NCI-H345 (cell line): ENCODE results near the gene TFDP1.

Experiments
- DNase-seq: peaks from one replicate; lab custom pipeline; 2025; lab: John Stamatoyannopoulos, UW

Gene TFDP1

DNA sequence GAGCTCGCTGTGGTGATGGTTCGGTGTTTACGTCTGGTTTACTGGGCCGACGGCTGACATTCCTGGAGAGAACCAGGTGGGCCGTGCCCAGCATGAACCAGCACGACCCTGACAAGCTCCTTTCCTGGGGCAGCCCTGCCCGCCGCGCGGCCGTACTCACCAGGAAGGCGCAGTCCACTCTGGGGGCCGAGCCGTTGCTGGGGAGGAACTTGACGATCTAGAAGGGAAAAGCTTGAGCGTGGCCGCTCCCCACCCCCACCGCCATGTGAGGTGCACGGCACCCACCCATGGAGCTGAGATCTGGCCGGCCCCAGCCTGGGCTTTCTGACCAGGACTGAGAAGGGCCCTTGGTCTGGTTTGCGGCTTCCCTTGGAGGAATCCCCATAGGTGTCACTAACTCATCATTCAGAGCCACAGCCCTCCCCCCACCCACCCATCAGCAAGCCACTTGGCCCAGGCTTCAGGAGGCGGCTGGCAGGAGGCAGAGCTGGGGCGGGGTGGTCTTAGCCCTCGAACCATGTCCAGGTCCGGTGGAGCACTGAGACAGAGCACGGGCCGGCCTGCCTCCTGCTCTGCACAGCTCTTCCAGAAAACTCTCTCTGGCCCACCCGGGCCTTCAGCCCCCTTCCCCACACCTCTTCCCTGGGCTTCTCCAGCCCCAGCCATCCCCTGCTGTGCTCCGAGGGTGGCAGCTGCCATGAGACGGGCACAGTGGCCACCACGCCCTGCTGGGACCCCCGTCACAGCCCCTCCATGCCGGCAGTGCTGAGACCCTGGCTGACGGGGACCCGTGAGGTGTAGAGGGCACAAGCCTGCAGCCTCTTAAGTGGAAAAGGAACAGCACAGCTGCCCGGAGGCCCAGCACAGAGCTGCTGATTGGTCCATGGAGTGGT lies 67.2 kb downstream of the TFDP1 start:
- DNase-seq: no peak

DNA sequence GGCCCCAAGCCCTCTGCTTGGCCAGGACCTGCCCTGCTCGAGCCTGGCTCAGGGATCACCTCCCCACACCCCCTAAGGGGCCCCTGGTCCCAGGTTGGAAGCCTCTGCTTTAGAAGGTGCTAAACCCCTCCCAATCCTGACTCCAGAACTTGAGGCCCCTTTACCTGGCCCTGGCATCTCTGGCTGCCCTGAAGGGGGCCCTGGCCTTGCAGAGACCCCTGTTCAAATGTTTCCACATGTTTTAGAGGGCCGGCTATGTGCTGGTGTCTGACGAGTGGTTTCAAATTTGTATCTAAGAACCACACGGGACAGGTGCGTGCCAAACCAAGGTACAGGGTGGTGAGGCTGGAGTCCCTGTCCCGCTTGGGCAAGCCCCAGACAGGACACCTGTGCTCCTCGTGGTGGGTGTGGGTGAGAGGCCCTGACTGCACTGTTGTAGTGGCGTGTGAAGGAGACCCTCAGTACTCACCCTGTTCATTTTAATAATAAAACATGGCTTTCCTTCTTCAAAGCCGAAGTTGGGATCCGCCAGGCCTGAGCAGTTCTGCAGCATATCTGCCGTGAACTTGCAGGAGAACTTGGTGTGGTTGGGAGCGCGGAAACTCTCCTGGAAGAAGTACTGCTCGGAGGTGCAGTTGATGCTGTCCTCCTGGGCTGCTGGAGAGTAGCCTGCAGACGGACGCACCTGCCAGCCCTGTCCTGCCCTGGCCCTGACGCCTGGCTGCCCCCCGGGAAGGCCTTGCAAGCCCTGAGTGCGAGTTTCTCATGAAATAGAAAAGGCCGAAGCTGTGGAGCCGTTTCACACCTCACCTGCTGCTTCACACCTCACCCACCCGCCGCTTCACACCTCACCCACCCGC lies 68.1 kb downstream of the TFDP1 start:
- DNase-seq: no peak

DNA sequence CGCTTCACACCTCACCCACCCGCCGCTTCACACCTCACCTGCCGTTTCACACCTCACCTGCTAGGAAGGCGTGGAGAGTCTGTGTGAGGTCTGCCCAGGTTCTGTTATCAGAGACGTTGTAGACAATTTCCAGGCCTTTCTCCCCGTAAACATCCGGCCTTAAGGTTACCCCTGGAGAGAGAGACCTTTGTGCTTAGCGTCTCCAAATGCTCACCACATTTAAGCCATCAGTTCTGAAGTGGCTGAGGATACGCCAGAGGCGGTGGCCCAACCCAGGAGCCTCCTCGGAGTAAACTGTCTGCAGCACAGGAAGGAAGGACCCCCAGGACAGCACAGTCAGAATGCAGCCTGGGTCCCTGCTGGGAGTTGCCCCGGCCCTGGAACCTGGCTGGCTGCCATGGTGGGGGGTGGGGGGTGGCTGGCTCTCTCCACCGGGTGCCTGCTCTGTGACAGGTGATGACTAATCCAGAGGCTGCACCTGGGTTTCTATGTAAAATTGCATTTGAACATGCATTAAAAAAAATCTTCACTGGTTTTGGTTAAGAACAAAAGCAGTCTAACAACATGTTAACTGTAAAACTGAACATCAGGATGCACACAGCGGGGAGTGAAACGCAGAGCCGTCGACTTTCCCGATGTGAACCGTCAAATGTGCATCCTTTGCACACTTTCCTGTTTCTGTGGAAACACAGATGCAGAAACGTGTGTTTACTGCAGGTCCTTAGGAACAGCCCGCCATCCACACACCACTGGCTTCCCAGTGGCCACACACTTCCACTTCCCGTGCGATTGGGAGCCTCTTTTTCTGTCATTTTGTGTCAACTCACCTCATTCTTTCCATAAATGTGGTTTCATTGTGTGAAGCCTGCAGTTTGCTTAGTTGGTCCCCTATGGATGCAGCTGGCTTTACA lies 69.0 kb downstream of the TFDP1 start:
- DNase-seq: peak; percentile 85

DNA sequence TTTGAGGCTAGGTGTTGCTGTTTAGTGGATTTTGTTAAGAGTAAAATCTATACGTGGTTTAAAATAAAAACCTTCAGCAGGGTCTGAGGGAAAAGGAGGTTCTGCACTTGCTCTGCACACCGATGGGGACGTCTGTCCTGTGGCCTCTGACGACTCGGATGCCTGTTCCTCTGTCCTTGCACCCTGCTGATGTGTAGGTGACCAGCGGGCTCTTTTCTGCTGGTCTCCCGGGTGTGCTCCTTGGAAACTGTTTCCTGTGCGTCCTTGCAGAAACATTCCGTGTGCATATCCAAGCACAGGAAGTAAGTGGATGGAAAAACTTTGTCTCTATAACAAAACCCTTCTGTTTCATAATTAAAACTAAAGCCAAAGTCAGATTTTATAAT lies 69.6 kb downstream of the TFDP1 start:
- DNase-seq: no peak

DNA sequence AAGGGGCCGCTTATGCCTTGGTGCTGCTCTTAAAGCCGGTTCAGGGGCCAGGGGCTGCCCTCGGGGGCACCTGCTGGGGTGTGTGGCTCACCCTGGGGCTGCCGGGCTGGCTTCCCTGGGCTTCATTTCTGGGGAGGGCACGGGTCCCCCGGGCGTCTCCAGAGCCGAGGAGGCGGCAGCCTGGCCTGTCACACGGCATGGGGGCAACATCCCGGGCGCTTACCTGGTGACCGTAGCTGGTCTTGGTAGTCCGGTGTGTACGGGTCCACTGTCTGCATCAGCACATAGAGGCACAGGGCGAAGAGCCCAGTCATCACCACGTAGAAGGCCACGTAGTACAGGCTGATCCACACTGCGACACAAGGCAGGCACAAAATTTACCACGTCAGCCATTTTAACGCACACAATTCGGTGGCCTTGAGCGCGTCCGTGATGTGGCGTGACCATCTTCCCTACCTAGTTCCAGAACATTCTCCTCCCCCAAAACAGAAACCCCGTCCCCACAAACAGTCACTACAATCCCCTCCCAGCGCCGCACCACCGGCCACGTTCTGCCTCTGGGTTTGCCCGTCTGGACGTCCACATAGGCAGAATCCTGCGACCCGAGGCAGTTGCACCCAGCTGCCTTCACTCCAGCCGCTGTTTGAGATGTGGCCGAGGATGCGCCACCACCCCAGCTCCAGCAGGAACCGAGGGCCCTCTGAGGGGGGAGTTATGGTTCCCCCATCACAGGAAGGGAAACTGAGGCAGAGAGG lies 70.2 kb downstream of the TFDP1 start:
- DNase-seq: no peak

DNA sequence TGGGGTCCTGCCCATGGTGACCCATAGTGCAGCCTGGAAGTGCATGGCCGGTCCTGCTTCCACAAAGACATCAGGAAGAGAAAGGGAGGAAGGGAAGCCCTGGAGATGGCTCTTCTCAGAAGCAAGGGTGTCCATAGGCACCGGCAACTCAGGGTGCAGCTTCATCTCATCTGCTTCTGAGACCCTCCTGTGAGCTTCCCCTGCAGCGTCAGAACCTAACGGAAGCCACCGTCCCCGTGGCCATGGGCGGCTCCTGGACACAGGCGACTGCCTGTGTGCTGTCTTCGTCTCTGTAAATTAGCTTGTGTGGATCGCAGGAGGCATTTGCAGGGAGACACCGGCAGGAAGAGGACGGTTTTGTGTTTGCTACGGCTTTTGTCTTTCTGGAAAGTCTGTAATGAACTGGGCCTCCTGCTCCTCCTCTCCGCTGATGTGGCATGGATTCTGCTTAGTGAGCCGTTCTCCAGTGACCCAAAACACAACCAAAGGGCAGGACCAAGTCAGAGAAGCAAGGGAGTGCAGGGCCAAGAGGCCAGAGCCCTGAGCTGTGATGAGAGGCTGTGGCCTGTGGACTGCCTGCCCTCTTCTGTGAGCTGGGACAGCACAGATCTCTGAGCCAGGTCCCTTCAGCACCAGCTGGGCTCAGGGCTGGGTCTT lies 70.9 kb downstream of the TFDP1 start:
- no peak for DNase-seq

DNA sequence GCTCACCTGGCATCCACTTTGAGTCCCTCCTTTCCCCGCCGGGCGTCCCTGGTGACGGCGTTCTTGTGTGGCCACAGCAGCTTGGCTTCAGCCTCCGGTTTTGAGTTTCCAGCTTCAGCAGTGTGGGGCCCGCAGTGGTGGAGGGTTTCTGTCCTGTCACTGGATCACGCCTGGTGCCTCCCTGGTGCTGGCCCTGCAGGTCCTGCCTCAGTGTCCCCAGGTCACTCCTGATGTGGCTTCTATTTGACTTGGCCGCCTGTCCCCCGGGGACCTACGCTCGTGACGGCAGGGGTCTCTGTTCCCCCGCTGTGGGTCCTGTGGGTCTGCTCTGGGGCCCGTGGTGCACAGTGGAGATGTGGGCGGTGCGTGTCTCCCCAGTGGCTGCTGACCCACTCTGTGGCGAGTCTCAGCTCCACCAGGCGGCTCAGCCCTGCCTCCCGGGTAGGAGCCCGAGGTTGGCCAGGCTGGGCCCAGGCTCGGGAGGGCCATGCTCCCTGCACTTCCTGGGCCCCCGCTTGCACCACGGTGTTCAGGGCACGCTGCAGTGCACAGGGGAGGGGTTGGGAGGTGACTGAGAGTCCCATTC lies 71.5 kb downstream of the TFDP1 start:
- DNase-seq: no peak

DNA sequence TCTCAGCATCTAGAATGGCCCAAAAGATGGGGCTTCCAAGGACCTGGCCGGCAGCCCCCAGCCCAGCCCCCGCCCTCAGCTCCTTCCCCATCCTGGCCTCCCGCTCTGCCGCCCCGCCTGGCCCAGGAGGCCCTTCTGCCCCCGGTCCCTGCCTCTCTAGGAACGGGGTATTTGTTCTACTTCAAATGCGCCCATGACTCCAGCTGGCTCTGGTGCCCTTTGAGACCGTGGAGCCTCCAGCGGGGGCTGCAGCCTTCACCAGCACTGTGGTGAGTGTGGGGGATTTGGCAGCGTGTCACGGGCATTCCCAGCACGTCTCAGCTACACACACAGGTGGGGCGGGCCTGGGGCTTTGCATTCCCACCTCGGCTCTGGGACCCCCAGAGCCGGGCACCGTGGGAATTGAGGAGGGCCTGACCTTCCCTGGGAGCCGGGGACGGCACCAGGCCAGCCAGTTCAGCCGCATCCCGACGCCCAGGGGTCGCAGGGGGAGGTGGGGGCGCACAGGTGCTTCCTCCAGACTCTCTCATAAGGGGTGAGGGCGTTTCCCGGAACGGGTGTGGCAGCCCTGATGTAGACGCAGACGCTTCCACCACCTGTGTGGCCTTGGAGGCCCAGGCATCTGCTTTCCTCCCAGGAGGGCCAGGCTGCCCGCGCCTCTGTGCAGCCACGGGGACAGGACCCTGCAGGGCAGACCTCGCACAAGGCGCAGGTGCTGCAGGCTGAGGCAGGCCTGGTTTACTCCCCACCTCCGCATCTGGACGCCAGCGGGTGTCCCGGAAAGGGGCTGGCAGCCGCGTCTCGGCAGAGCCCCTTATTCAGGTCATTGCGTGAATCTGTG lies 72.5 kb downstream of the TFDP1 start:
- no peak for DNase-seq

DNA sequence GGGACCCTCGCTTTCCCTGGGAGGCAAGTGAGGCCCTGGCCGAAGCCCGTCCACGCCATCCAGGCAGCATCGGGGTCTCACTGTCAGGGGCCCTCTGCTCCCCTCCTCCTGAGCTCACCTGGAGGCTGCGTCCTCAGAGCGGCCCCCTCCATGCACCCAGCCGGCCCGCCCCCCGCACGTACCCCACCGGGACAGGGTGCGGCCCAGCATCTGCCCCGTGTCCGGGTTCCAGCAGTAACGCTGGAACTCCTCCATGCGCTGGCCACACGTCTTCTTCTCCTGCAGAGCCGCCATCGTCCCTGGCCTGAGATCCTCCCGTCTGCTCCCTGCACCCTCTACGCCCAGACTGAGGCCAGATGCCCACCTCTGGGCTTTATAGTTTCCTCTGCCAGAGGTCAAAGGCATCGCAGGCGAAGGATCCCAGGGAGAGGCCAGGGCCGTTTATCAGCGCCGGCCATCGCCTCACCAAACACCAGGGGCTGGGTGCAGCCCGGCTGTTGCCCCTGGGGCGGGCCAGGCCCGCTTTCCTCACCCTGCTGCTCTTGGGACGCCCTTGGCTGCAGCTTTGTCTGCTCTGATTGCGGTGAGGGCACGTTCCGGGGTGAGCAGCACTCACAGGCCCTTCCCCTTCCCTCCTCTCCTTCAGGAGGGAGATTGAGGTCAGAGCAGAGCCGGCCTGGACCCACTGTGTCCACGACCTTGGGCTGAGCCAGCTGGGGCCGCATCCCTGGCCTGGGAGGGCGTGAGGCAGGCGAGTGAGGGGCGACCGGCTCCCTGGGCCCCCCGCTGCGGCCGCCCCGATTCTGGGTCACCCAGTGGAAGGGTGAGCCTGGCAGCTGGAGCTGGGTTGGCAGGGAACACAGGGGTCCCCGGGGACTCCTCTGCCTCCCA lies 73.5 kb downstream of the TFDP1 start, which contains the start of gene ATP4B:
ATP4B (minus strand) TSS at position 348 of the 891 bp plus-strand sequence; CDS start at position 294, 54 bp downstream.
- DNase-seq: no peak

DNA sequence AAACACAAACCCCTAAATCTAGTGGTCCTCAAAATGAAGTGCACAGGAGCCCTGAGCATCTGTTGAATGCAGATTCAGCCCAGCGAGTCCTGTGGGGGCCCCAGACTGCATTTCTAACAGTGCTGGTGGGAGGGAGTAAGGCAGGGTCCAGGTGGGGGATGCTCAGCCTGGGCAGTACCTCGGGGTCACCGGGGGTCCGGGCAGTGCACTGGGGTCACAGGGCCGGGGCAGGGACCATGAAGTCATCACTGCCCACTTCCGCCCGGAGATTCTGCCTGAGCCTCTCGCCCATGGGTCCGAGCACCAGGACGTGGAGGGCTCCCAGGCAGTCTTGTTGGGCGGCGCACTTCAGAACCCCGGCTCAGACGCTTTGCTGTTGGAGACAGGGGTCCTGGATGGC lies 74.3 kb downstream of the TFDP1 start:
- DNase-seq: no peak

DNA sequence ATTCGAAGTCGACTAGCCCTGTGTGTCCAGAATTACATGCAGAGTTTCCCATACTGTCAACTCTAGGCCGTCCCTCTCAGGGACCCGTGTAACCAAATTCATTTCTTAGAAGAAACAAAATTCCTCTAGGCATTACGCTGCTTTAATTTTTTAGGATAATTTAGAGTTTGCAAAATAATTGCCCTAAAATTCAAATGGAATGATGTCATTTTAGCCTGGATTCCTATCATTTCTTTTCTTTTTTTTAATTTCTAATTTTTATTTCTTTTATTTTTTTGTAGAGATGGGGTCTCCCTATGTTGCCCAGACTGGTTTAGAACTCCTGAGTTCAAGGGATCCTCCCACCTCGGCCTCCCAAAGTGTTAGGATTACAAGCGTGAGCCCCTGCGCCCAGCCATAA lies 74.8 kb downstream of the TFDP1 start:
- no peak for DNase-seq

DNA sequence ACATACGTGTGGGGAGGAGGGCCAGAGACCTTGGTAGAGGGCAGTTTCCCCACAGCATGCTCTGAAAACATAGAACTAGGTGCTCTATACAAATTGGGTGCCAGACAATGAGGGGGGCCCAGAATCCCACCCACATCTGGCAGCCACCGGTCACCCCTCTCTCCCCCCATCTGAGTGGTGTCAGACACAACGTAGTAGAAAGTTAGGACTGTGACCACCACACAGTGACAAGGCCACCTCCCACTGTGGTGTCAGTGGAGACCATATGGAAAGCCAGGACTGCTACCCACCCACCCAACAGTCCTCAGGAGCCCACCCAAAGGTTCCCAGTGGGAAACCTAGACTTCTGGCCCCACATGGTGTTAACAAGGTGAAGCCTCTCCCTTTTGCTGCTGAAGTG lies 75.5 kb downstream of the TFDP1 start:
- DNase-seq: no peak

DNA sequence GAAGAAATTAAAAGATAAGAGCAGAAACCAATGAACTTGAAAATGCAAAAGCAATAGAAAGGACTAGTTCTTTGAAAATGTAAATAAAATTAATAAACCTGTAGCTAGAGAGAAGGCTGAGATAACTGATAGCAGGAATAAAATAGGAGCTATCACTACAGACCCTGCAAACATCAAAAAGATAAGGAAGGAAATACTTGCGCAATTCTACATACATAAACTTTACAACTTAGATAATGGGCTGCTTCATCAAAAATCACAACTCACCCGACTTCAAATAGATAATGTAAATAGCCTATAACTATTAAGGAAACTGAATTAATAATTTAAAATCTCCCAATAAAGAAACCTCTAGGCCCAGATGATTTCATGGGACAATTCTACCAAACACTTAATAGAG lies 77.0 kb downstream of the TFDP1 start:
- DNase-seq: no peak

DNA sequence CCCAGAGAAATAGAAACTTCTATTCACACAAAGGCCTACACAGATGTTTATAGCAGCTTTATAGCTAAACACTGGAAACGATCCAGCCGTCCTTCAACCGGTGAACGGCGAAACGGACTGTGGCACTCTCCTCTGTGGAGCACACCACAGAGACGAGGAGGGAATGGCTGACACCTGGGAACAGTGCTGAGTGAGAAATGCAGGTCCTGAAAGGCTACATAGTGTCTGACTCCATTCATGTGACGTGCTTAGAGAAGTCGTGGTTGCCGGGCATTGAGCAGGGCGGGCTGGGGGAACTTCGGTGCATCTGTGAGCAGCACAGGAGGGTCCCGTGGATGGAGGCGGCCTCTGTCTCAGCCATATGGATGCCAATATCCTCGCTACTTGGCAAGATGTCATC lies 79.4 kb downstream of the TFDP1 start:
- DNase-seq: no peak

DNA sequence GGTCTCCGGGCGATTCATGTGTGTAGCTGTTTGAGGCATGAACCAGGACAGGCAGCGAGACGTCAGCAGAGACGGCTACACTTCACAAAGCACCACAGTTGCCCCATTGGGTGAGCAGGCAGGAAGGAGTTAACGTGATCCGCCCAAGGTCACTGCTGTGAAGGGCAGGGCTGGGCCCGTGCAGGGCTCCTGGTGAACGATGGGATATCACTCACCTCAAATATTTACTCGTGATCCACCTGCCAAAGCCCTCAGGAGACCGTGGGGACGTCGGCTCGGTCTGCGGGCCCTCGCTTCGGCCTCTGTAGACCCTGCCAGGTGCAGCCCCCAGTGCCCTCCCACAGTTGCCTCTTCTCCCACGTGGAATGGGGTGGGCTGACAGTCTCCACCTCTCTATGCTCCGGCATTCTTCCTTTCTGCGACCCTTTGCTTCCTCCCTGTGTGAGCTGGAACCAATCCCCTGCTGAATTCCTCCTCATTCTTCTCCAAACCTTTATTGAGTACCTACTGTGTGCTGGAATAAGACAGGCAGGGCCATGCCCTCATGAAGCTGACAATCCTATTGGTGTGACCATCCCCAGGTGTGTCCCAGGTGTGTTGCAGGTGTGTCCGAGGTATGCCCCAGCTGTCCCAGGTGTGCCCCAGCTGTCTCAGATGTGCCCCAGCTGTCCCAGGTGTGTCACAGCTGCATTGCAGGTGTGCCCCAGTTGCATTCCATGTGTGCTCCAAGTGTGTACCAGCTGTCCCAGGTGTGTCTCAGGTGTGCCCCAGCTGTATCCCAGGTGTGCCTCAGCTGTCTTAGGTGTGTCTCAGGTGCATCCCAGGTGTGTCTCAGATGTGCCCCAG lies 80.4 kb downstream of the TFDP1 start:
- no peak for DNase-seq

DNA sequence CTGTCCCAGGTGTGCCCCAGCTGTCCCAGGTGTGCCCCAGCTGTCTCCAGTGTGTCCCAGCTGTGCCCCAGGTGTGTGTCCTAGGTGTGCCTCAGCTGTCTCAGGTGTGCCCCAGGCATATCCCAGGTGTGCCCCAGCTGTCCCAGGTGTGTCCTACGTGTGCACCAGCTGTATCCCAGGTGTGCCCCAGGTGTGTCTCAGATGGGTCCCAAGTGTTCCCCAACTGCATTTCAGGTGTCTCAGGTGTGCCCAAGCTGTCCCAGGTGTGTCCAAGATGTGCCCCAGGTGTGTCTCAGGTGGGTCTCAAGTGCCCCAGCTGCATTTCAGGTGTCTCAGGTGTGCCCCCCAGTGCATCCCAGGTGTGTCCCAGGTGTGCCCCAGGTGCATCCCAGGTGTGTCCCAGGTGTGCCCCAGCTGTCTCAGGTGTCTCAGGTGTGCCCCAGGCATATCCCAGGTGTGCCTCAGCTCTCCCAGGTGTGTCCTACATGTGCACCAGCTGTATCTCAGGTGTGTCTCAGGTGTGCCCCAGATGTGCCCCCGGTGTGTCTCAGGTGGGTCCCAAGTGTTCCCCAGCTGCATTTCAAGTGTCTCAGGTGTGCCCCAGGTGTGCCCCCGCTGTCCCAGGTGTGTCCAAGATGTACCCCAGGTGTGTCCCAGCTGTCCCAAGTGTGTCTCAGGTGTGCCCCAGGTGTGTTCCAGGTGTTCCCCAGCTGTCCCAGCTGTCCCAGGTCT lies 81.2 kb downstream of the TFDP1 start:
- DNase-seq: no peak

DNA sequence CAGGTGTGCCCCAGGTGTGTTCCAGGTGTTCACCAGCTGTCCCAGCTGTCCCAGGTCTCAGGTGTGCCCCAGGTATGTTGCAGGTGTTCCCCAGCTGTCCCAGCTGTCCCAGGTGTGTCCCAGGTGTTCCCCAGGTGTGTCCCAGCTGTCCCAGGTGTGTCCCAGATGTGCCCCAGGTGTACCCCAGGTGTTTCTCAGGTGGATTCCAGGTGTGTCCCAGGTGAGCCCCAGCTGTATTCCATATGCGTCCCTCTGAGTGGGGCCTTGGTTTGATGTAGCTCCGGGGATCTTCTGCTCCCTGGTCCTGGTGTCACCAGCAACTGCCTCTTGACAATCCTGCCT lies 81.7 kb downstream of the TFDP1 start:
- DNase-seq: no peak
